GM12891 (cell line): ENCODE results near the gene S100B.

Source experiments
- PAX5 ChIP-seq: IDR thresholded peaks from 2 replicates; pipeline ENCODE4 v1.6.1; 2011; ENCODE audit warnings: low read length, moderate library complexity, mild to moderate bottlenecking; ENCODE audit not compliant: insufficient read depth, severe bottlenecking
- POLR2A ChIP-seq: IDR thresholded peaks from 2 replicates; pipeline ENCODE4 v1.6.1; 2011; ENCODE audit warnings: low read depth, low read length, control low read depth
- POLR2AphosphoS5 ChIP-seq: IDR thresholded peaks from 2 replicates; pipeline ENCODE4 v1.6.1; 2011; ENCODE audit warnings: low read depth, low read length, control low read depth
- TAF1 ChIP-seq: IDR thresholded peaks from 2 replicates; pipeline ENCODE4 v1.6.1; 2011; ENCODE audit warnings: low read depth, low read length, control low read depth

DNA sequence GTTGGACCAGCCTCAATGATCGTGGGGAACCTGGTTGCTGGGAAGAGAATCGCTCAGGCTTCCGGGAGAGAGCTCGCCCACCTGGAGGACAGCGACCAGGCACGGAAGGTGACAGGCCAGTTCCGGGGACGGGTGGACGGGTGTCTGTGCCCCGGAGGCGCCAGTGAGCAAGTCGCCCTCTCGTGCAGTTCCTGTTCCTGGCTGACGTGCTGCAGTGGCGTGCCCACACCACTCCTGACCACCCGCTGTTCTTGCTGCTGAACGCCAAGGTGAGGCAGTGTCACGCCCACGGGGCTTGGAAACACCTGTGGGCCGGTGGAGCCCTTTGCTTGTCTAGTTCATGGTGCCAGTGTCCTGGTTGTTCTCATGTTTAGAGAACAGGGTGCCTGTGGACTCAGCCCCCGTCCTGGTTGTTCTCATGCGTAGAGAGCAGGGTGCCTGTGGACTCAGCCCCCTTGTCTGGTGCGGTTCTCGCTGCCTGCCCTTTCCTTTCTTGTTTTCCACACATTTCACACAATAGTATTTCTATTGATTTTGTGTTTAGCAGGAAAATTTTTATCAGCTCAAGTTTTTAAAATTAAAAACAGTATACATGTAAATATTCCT is 53.1 kb downstream of the S100B start:
- no peak for TF ChIP-seq POLR2A
- TF ChIP-seq TAF1 = no peak
- 0 out of 2 replicates have a peak, but pooled peaks have one; percentile 22 for TF ChIP-seq POLR2AphosphoS5
- no peak for TF ChIP-seq PAX5
